ENCODE measurements around the gene MXI1.
"Not testable (repeated sequence)": the region's sequence is repeated elsewhere in the genome, so short reads cannot be mapped to it uniquely, and the experiment has no call there.

Gene MXI1

DNA sequence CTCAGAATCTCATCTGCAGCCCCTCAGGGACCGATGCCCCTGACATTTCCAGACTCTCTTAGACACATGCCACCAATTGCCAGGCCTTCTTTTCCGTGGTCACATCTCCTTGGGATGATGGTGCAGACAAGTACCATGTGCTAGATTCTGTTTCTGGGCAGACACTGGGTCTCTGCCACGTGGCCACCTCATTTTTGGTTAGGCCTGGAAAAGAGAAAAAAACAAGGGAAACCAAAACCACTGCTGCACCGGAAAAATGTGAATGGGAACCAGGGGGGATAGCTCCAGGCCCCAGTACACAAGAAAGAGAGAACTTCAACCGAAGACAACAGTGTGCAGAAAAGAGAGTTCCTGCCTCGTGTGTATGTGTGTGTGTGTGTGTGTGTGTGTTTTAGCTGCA is 23.0 kb upstream of the MXI1 start:
- H3K4me3 ChIP-seq (ENCODE audit: low read depth in 1 of 2, low read length in 2 of 2), result no peak overlapping the region
- H3K4me1 ChIP-seq (ENCODE audit: insufficient read depth, low read length), result no peaks in the 10 kb centered on the region
- H3K9me3 ChIP-seq (ENCODE audit: low read length), result no peaks in the 10 kb centered on the region
- no peak overlapping the region for H3K27ac ChIP-seq (ENCODE audit: low read depth, low read length)
- H3K9ac ChIP-seq (ENCODE audit: low read length), result no peak overlapping the region
- H3K27me3 ChIP-seq (ENCODE audit: control insufficient read depth in 1 of 2, insufficient read depth in 2 of 2, low read length in 2 of 2), result no peaks in the 10 kb centered on the region
- H3K36me3 ChIP-seq (ENCODE audit: insufficient read depth, low read length), result no peaks in the 10 kb centered on the region

DNA sequence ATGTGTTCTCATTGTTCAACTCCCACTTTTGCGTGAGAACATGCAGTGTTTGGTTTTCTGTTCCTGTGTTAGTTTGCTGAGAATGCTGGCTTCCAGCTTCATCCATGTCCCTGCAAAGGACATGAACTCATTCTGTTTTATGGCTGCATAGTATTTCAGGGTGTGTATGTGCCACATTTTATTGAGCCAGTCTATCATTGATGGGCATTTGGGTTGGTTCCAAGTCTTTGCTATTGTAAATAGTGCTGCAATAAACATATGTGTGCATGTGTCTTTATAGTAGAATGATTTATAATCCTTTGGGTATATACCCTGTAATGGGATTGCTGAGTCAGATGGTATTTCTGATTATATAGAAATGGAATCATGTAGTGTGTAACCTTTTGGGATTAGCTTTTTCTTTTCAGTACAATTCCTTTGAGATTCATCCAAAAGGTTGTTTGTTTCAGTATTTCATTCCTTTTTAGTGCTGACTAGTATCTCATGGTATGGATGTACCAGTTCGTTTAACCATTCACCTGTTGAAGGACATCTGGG is 21.7 kb upstream of the MXI1 start:
- H3K36me3 ChIP-seq (ENCODE audit: insufficient read depth, low read length); H3K4me1 ChIP-seq (ENCODE audit: insufficient read depth, low read length); H3K9me3 ChIP-seq (ENCODE audit: low read length); H3K27me3 ChIP-seq (ENCODE audit: control insufficient read depth in 1 of 2, insufficient read depth in 2 of 2, low read length in 2 of 2); H3K27ac ChIP-seq (ENCODE audit: low read depth, low read length); H3K9ac ChIP-seq (ENCODE audit: low read length); H3K4me3 ChIP-seq (ENCODE audit: low read depth in 1 of 2, low read length in 2 of 2): not testable (repeated sequence)

GRCh38 chr10:110190170-110190569 is 17.2 kb upstream of the MXI1 start:
- H3K4me1 ChIP-seq (ENCODE audit: insufficient read depth, low read length), result no peaks in the 10 kb centered on the region

DNA sequence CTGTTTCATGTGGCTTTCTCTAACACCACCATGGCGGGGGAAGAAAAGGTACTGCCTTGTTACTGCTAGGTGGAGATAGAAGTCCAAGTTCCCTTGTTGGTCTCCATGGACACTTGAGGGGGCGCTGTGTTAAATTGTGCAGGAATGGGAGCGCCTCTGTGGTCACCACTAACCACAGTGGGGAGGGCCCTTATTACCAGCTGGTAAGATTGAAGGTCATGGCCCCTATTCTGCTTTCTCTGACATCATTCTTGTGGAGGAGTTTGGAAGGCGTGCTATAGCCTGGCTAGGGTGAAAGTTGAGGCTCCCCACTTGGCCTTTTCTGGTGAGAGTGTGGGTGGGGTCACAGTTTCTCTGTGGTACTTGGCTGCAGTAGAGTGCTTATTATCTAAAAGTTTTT is 14.9 kb upstream of the MXI1 start:
- Histone ChIP-seq H3K4me1 (ENCODE audit: insufficient read depth, low read length) (no peaks in the 10 kb centered on the region), H3K27ac (ENCODE audit: low read depth, low read length) (no peak overlapping the region), H3K4me3 (ENCODE audit: low read depth in 1 of 2, low read length in 2 of 2) (no peak overlapping the region), H3K36me3 (ENCODE audit: insufficient read depth, low read length) (no peaks in the 10 kb centered on the region), H3K9me3 (ENCODE audit: low read length) (no peaks in the 10 kb centered on the region), H3K27me3 (ENCODE audit: control insufficient read depth in 1 of 2, insufficient read depth in 2 of 2, low read length in 2 of 2) (no peaks in the 10 kb centered on the region), H3K9ac (ENCODE audit: low read length) (no peak overlapping the region)

More at GRCh38 chr10:110190170-110190569, 17.2 kb upstream of the MXI1 start:
- H3K27ac ChIP-seq (ENCODE audit: low read depth, low read length), result no peak overlapping the region
- no peak overlapping the region for H3K9ac ChIP-seq (ENCODE audit: low read length)
- H3K9me3 ChIP-seq (ENCODE audit: low read length), result no peaks in the 10 kb centered on the region
- H3K36me3 ChIP-seq (ENCODE audit: insufficient read depth, low read length), result no peaks in the 10 kb centered on the region
- no peak overlapping the region for H3K4me3 ChIP-seq (ENCODE audit: low read depth in 1 of 2, low read length in 2 of 2)
- no peaks in the 10 kb centered on the region for H3K27me3 ChIP-seq (ENCODE audit: control insufficient read depth in 1 of 2, insufficient read depth in 2 of 2, low read length in 2 of 2)

GRCh38 chr10:110200503-110200902 is 6.9 kb upstream of the MXI1 start:
- Histone ChIP-seq H3K4me3 (ENCODE audit: low read depth in 1 of 2, low read length in 2 of 2) (no peak overlapping the region), H3K27me3 (ENCODE audit: control insufficient read depth in 1 of 2, insufficient read depth in 2 of 2, low read length in 2 of 2) (no peaks in the 10 kb centered on the region), H3K9ac (ENCODE audit: low read length) (no peak overlapping the region), H3K4me1 (ENCODE audit: insufficient read depth, low read length) (no peaks in the 10 kb centered on the region), H3K36me3 (ENCODE audit: insufficient read depth, low read length) (no peaks in the 10 kb centered on the region), H3K9me3 (ENCODE audit: low read length) (no peaks in the 10 kb centered on the region), H3K27ac (ENCODE audit: low read depth, low read length) (no peak overlapping the region)

- not testable (repeated sequence) for H3K27me3 ChIP-seq (ENCODE audit: control insufficient read depth in 1 of 2, insufficient read depth in 2 of 2, low read length in 2 of 2)
Observed at GRCh38 chr10:110201046-110201445, 6.4 kb upstream of the MXI1 start.

DNA sequence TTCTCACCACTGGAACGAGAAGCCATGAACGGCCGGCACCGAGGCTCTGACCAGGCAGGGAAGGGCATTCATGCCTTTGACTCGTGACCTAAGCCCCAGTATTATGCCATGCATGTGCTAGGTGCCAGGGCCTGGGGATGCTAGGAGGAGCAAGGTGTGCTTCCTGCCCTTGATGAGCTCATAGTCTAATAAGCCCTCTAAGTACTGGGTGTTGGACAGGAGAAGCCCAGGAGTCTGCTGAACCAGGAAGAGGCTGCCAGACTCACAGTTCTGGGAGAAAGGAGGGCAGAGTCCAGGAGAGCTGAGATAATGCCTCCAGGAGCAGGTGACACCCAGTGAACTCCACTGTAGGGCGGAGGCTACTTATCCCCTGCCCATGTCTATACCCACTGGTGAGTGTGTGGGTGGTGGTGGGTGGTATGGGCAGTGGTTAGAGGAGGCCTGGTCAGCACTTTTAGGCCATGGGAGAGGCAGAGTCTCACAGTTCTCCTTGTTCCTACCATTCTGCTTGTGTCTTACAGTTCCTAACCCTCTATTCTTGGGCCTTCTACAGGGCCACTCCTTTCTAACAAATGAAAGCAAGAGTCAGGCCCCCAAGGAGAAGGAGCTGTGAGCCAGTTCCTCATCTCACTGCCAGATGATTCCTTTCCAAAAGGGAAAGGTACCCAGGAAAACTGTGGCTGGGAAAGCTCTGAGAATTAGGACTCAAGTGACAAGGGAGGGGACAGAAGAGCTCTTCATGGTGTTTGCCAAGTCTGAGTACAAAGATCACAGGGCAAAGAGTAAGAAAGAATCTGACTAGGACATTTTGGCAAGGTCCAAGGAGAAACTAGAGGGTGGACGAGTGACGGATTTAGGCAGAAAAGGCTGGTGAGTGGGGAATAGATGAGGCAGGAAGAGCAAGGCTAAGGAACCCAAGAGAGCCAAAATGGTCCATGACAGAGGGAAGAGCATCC is 3.6 kb upstream of the MXI1 start:
- H3K9ac ChIP-seq (ENCODE audit: low read length), result no peak overlapping the region
- no peak overlapping the region for H3K27ac ChIP-seq (ENCODE audit: low read depth, low read length)
- H3K4me3 ChIP-seq (ENCODE audit: low read depth in 1 of 2, low read length in 2 of 2), result no peak overlapping the region
- H3K9me3 ChIP-seq (ENCODE audit: low read length), result no peaks in the 10 kb centered on the region
- no peaks in the 10 kb centered on the region for H3K27me3 ChIP-seq (ENCODE audit: control insufficient read depth in 1 of 2, insufficient read depth in 2 of 2, low read length in 2 of 2)
- no peaks in the 10 kb centered on the region for H3K36me3 ChIP-seq (ENCODE audit: insufficient read depth, low read length)
- H3K4me1 ChIP-seq (ENCODE audit: insufficient read depth, low read length), result peaks cover 6% of the 10 kb centered on the region

More at GRCh38 chr10:110201046-110201445, 6.4 kb upstream of the MXI1 start:
- H3K4me3 ChIP-seq (ENCODE audit: low read depth in 1 of 2, low read length in 2 of 2); H3K4me1 ChIP-seq (ENCODE audit: insufficient read depth, low read length); H3K9me3 ChIP-seq (ENCODE audit: low read length); H3K9ac ChIP-seq (ENCODE audit: low read length); H3K27ac ChIP-seq (ENCODE audit: low read depth, low read length); H3K36me3 ChIP-seq (ENCODE audit: insufficient read depth, low read length): not testable (repeated sequence)

- H3K27me3 ChIP-seq (ENCODE audit: control insufficient read depth in 1 of 2, insufficient read depth in 2 of 2, low read length in 2 of 2), result no peaks in the 10 kb centered on the region
- no peaks in the 10 kb centered on the region for H3K9me3 ChIP-seq (ENCODE audit: low read length)
- no peak overlapping the region for H3K4me3 ChIP-seq (ENCODE audit: low read depth in 1 of 2, low read length in 2 of 2)
- no peak overlapping the region for H3K9ac ChIP-seq (ENCODE audit: low read length)
- H3K27ac ChIP-seq (ENCODE audit: low read depth, low read length), result no peak overlapping the region
- H3K36me3 ChIP-seq (ENCODE audit: insufficient read depth, low read length), result no peaks in the 10 kb centered on the region
- peaks cover 6% of the 10 kb centered on the region for H3K4me1 ChIP-seq (ENCODE audit: insufficient read depth, low read length)
Observed at GRCh38 chr10:110205051-110205675, 2.2 kb upstream of the MXI1 start.

GRCh38 chr10:110207805-110208613 is 604 bp downstream of the MXI1 start:
- Histone ChIP-seq H3K9ac (ENCODE audit: low read length) (peak overlapping the region; percentile 80), H3K4me1 (ENCODE audit: insufficient read depth, low read length) (peaks cover 22% of the 10 kb centered on the region), H3K9me3 (ENCODE audit: low read length) (no peaks in the 10 kb centered on the region), H3K36me3 (ENCODE audit: insufficient read depth, low read length) (no peaks in the 10 kb centered on the region), H3K4me3 (ENCODE audit: low read depth in 1 of 2, low read length in 2 of 2) (peak overlapping the region; percentile 80 to 87), H3K27me3 (ENCODE audit: control insufficient read depth in 1 of 2, insufficient read depth in 2 of 2, low read length in 2 of 2) (no peaks in the 10 kb centered on the region), H3K27ac (ENCODE audit: low read depth, low read length) (peak overlapping the region; percentile 90)

DNA sequence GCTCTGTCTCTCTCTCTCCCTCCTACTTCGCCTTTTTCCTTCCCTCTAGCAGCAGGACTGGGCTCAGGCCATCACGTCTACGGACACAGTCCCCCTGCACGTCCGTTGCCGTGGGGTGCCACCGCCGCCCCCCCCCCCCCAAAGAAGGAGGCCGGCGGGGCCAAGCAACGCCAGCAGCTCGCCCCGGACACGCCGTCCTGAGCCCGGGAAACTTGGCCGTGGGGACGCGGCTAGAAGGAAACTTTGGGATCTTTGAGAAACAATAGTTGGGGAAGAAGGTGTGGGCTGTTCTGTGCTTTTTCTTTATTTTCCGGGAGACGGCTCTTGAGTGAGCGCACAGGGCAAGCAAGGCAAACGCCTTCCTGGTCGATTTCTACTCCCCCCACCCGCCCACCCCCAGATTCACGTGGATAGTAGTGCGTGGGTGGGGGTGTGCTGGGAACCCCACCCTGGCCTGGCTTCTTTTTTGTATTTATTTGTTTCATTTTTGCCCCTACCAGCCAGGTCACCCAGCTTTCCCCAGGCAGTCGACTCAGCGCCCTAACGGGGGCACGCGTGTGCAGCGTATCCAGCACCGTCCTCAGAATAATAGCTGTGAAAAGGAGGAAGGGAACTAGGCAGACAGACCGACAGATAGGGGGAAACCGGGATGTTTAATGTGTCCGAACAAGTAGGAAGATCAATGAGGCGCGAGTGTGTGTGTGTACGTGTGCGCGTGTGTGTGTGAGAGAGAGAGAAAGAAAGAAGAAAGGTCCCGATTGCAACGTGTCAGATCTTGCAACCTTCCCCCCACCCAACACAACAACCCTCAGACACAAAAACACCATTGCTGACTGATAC is 1.4 kb downstream of the MXI1 start:
- Histone ChIP-seq H3K9ac (ENCODE audit: low read length) (peak overlapping the region; percentile 80), H3K27ac (ENCODE audit: low read depth, low read length) (peak overlapping the region; percentile 90), H3K9me3 (ENCODE audit: low read length) (no peaks in the 10 kb centered on the region), H3K27me3 (ENCODE audit: control insufficient read depth in 1 of 2, insufficient read depth in 2 of 2, low read length in 2 of 2) (no peaks in the 10 kb centered on the region), H3K4me1 (ENCODE audit: insufficient read depth, low read length) (peaks cover 29% of the 10 kb centered on the region), H3K4me3 (ENCODE audit: low read depth in 1 of 2, low read length in 2 of 2) (peak overlapping the region; percentile 87 to 92), H3K36me3 (ENCODE audit: insufficient read depth, low read length) (no peaks in the 10 kb centered on the region)
